IMR-90 (cell line): ENCODE data around the gene CERS1. TPM values are rescaled to one million over a fixed set of nuclear protein-coding genes. Genes with fewer than 3 reads are reported as not detected.

Experiments
- ATAC-seq: fragments of 200-7000 bp; cut with Tn5 transposase; 2 replicates; pipeline ENCODE4 v1.9.1; 2020; ENCODE audit warnings: low read depth, mild to moderate bottlenecking, moderate library complexity
- BruUV-seq: library from RNA; stranded (reverse); fragments of 400-500 nt; replicated peaks from 2 replicates; lab custom pipeline; 2021; lab: Mats Ljungman, UMichigan
- CTCF ChIA-PET: fragments of 300-600 bp; formaldehyde crosslinking; extraction: SDS; loops from one replicate; lab custom pipeline; 2021; ENCODE audit warnings: antibody characterized with exemption; lab: Yijun Ruan, JAX
- POLR2A ChIA-PET: fragments of 300-600 bp; sonication (Branson Sonifier 250); formaldehyde crosslinking; loops from one replicate; lab custom pipeline; 2022; ENCODE audit warnings: antibody characterized with exemption; ENCODE audit not compliant: unreplicated experiment; lab: Charles Lee
- DNase-seq: peaks from one replicate; pipeline ENCODE4 v3.0.0; 2013
- H2AFZ ChIP-seq: replicated peaks from 2 replicates; pipeline ENCODE3; 2013; ENCODE audit warnings: low read length, mild to moderate bottlenecking; ENCODE audit not compliant: poor library complexity
- H2AK5ac ChIP-seq: 2 replicates; pipeline ENCODE4 v1.6.1; 2013; ENCODE audit warnings: low read depth, low read length, inconsistent platforms
- H2AK9ac ChIP-seq: replicated peaks from 2 replicates; pipeline ENCODE3; 2013; ENCODE audit warnings: mild to moderate bottlenecking, low read depth, low read length, moderate library complexity; ENCODE audit not compliant: poor library complexity
- H2BK120ac ChIP-seq: 2 replicates; pipeline ENCODE4 v1.6.1; 2013; ENCODE audit warnings: low read depth, low read length, inconsistent platforms
- H2BK15ac ChIP-seq: 3 replicates; pipeline ENCODE4 v1.6.1; 2013; ENCODE audit warnings: low read depth, low read length, inconsistent platforms
- H2BK20ac ChIP-seq: 2 replicates; pipeline ENCODE4 v1.6.1; 2013; ENCODE audit warnings: low read depth, mild to moderate bottlenecking, inconsistent platforms, low read length, moderate library complexity
- H2BK5ac ChIP-seq: 2 replicates; pipeline ENCODE4 v1.6.1; 2013; ENCODE audit warnings: mild to moderate bottlenecking, low read depth, low read length, inconsistent platforms; ENCODE audit not compliant: poor library complexity, severe bottlenecking
- H3K14ac ChIP-seq: replicated peaks from 2 replicates; pipeline ENCODE4 v1.6.1; 2013; ENCODE audit warnings: low read depth, low read length, inconsistent platforms
- H3K18ac ChIP-seq: 2 replicates; pipeline ENCODE4 v1.6.1; 2013; ENCODE audit warnings: low read depth, low read length, control low read depth
- H3K23ac ChIP-seq: 2 replicates; pipeline ENCODE4 v1.6.1; 2013; ENCODE audit warnings: low read depth, low read length, inconsistent platforms
- H3K27ac ChIP-seq: 2 replicates; pipeline ENCODE4 v1.5.1; 2013; ENCODE audit warnings: mild to moderate bottlenecking, control low read depth, low read length; ENCODE audit not compliant: insufficient read depth
- H3K27me3 ChIP-seq: 2 replicates; pipeline ENCODE4 v1.6.1; 2013; ENCODE audit warnings: low read length; ENCODE audit not compliant: control insufficient read depth, insufficient read depth
- H3K36me3 ChIP-seq: 2 replicates; pipeline ENCODE4 v1.6.1; 2013; ENCODE audit warnings: low read length, mixed read lengths; ENCODE audit not compliant: control insufficient read depth, insufficient read depth
- H3K4ac ChIP-seq: 2 replicates; pipeline ENCODE4 v1.6.1; 2013; ENCODE audit warnings: low read depth, low read length, inconsistent platforms
- H3K4me1 ChIP-seq: 2 replicates; pipeline ENCODE4 v1.6.1; 2013; ENCODE audit warnings: low read length, mixed read lengths; ENCODE audit not compliant: control insufficient read depth, insufficient read depth
- H3K4me2 ChIP-seq: 2 replicates; pipeline ENCODE4 v1.6.1; 2013; ENCODE audit warnings: low read depth, mild to moderate bottlenecking, control low read depth, low read length, moderate library complexity
- H3K4me3 ChIP-seq: 2 replicates; pipeline ENCODE4 v1.5.1; 2013; ENCODE audit warnings: low read depth, mild to moderate bottlenecking, control low read depth, low read length, moderate library complexity; ENCODE audit not compliant: insufficient read depth
- H3K56ac ChIP-seq: 2 replicates; pipeline ENCODE4 v1.6.1; 2013; ENCODE audit warnings: low read length, inconsistent platforms; ENCODE audit not compliant: insufficient read depth; ENCODE audit errors: extremely low read depth
- H3K79me1 ChIP-seq, 2 experiments: 2 replicates each; pipeline ENCODE4 v1.6.1; 2013; ENCODE audit warnings: low read length in 2 of 2, inconsistent platforms in 1 of 2, low read depth in 1 of 2
- H3K9ac ChIP-seq: 2 replicates; pipeline ENCODE4 v1.6.1; 2013; ENCODE audit warnings: low read depth, low read length, control low read depth
- H3K9me1 ChIP-seq: 2 replicates; pipeline ENCODE4 v1.6.1; 2013; ENCODE audit warnings: low read length, inconsistent platforms; ENCODE audit not compliant: insufficient read depth
- H3K9me3 ChIP-seq: 2 replicates; pipeline ENCODE4 v1.6.1; 2013; ENCODE audit warnings: low read length; ENCODE audit not compliant: control insufficient read depth, insufficient read depth
- H4K20me1 ChIP-seq: 2 replicates; pipeline ENCODE4 v1.6.1; 2013; ENCODE audit warnings: low read length, inconsistent platforms; ENCODE audit not compliant: insufficient read depth
- H4K5ac ChIP-seq: 2 replicates; pipeline ENCODE4 v1.6.1; 2013; ENCODE audit warnings: mild to moderate bottlenecking, low read depth, low read length, control low read depth
- H4K8ac ChIP-seq, 2 experiments: 2 replicates each; pipeline ENCODE4 v1.6.1; 2013; ENCODE audit warnings: low read depth in 2 of 2, low read length in 2 of 2, control low read depth in 1 of 2, inconsistent platforms in 1 of 2
- H4K91ac ChIP-seq: 2 replicates; pipeline ENCODE4 v1.6.1; 2013; ENCODE audit warnings: low read depth, low read length, inconsistent platforms; ENCODE audit not compliant: insufficient read depth
- BHLHE40 ChIP-seq: fragments of 150-350 bp; IDR thresholded peaks from 2 replicates; pipeline ENCODE4 v1.6.1; 2016; ENCODE audit warnings: mild to moderate bottlenecking, low read depth, low read length
- CEBPB ChIP-seq: IDR thresholded peaks from 2 replicates; pipeline ENCODE4 v1.6.1; 2012; ENCODE audit warnings: low read depth, low read length, improper control_type of control experiment
- CHD1 ChIP-seq: IDR thresholded peaks from 2 replicates; pipeline ENCODE4 v1.6.1; 2012; ENCODE audit warnings: low read depth, low read length, improper control_type of control experiment
- FOS ChIP-seq: fragments of 150-350 bp; IDR thresholded peaks from 2 replicates; pipeline ENCODE4 v1.6.1; 2016; ENCODE audit warnings: low read depth, low read length
- MAFK ChIP-seq: IDR thresholded peaks from 2 replicates; pipeline ENCODE4 v1.6.1; 2012; ENCODE audit warnings: low read depth, low read length, improper control_type of control experiment
- MAZ ChIP-seq: IDR thresholded peaks from 2 replicates; pipeline ENCODE4 v1.6.1; 2012; ENCODE audit warnings: low read depth, mild to moderate bottlenecking, low read length, improper control_type of control experiment, moderate library complexity, borderline replicate concordance
- MXI1 ChIP-seq: IDR thresholded peaks from 2 replicates; pipeline ENCODE4 v1.6.1; 2012; ENCODE audit warnings: low read depth, mild to moderate bottlenecking, low read length, moderate library complexity, borderline replicate concordance
- NFE2L2 ChIP-seq: fragments of 150-350 bp; IDR thresholded peaks from 2 replicates; pipeline ENCODE4 v1.6.1; 2016; ENCODE audit warnings: low read depth, mild to moderate bottlenecking, low read length
- POLR2A ChIP-seq: IDR thresholded peaks from 2 replicates; pipeline ENCODE4 v1.6.1; 2012; ENCODE audit warnings: mild to moderate bottlenecking, low read depth, low read length
- RAD21 ChIP-seq: IDR thresholded peaks from 2 replicates; pipeline ENCODE4 v1.6.1; 2012; ENCODE audit warnings: low read length, improper control_type of control experiment
- RCOR1 ChIP-seq: IDR thresholded peaks from 2 replicates; pipeline ENCODE4 v1.6.1; 2012; ENCODE audit warnings: mild to moderate bottlenecking, low read length, improper control_type of control experiment; ENCODE audit not compliant: insufficient replicate concordance
- RFX5 ChIP-seq: IDR thresholded peaks from 2 replicates; pipeline ENCODE4 v1.8.0; 2012; ENCODE audit warnings: low read depth, mild to moderate bottlenecking, low read length, moderate library complexity
- SMC3 ChIP-seq: fragments of 150-350 bp; IDR thresholded peaks from 2 replicates; pipeline ENCODE4 v1.6.1; 2016; ENCODE audit warnings: low read depth, mild to moderate bottlenecking, antibody characterized with exemption, low read length, moderate library complexity
- WGBS, 2 experiments: methylation state at CpG; one replicate each; pipeline versions ENCODE4 v1.1.5 to v1.1.7; 2013; ENCODE audit warnings: missing lambda C conversion rate in 2 of 2; ENCODE audit not compliant: insufficient read length in 1 of 2; ENCODE audit errors: extremely low coverage in 2 of 2; 5-methylcytosine and 5-hydroxymethylcytosine counted together
- dilution Hi-C: fragments of 300-500 bp; cut with HindIII; formaldehyde crosslinking; loops from one replicate; pipeline ENCODE4 v1.14.3; 2018; ENCODE audit warnings: low sequenced_read_pairs; ENCODE audit not compliant: unreplicated experiment
- in situ Hi-C: fragments of 300-500 bp; cut with MboI; formaldehyde crosslinking; loops from 3 replicates; pipeline ENCODE4 v1.14.3; 2019; ENCODE audit warnings: low sequenced_read_pairs, inconsistent platforms, mixed read lengths
- intact Hi-C: fragments of 100-400 bp; cut with micrococcal nuclease; formaldehyde crosslinking; loops from 2 replicates; pipeline ENCODE4 v1.10.0; 2022
- polyA plus RNA-seq, 3 experiments: library from polyadenylated mRNA; depleted of rRNA; stranded (reverse); fragments of >200 nt; gene quantifications; 2 replicates each; pipeline ENCODE4 v1.2.3, GENCODE V29; 2012; ENCODE audit warnings: low replicate concordance in 1 of 3
- total RNA-seq: library from RNA; depleted of rRNA; stranded (reverse); fragments of >200 nt; gene quantifications from 2 replicates; pipeline ENCODE4 v1.2.3, GENCODE V29; 2012
- TF ChIP-seq, protein P1 (sequence below): fragments of 150-350 bp; IDR thresholded peaks from 2 replicates; pipeline ENCODE4 v1.6.1; 2017; ENCODE audit warnings: mild to moderate bottlenecking, antibody characterized with exemption, low read length, low read depth
- TF ChIP-seq, protein P2 (sequence below): fragments of 150-350 bp; IDR thresholded peaks from 2 replicates; pipeline ENCODE4 v1.6.1; 2016; ENCODE audit warnings: low read depth, mild to moderate bottlenecking, low read length, moderate library complexity, borderline replicate concordance

CERS1 gene
- total and polyA plus RNA-seq, 2 of the 4 experiments (the other 2 are of a cell fraction) = 0.90 to 4.3 TPM

DNA sequence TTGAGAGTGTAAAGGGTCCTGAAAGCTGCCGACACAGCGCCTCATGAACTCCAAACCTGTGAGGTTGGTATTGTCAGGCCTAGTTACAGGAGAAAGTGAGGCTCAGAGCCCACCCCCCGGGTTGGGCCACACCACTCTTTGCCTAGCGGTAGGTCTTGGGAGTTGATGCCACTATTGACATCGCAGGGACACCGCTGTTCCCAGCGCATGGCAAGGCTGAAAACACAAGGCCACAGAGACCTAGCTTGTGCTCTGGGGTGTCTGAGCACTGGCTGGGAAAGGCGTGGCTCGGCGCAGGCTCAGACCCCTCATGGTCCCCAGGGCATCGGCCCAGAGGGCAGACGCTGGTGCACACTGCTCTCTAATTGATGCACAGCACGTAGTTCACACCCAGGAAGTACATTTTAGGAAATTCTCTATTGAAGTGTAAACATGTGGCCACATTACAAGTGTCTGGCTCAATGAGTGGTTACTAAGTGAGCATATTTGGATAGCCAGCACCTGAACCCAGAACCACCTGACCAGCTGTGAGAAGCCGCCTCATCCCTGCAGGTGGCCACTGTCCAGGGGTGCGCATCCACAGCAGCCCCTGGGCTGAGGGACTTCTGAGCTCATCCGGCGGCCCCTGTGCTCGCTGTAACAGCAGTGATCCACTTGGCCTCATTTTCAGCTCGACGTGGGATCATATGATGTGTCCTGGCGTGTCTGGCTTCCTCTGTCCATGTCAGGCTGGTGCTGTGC lies 36.9 kb downstream of the CERS1 start:
- ChIA-PET POLR2A (no interaction called here), CTCF (no interaction called here)
- Histone ChIP-seq H3K56ac (no peak overlapping the region), H2AK9ac (peak overlapping the region; percentile 59), H4K8ac (no peak overlapping the region), H2AK5ac (no peak overlapping the region), H4K20me1 (peaks cover 18% of the 10 kb centered on the region), H2AFZ (no peak overlapping the region), H3K27ac (no peak overlapping the region), H3K4me1 (no peaks in the 10 kb centered on the region), H3K4me3 (no peak overlapping the region), H2BK120ac (no peak overlapping the region), H2BK20ac (no peak overlapping the region), H4K91ac (no peak overlapping the region), H4K5ac (no peak overlapping the region), H3K4me2 (no peak overlapping the region), H2BK5ac (no peak overlapping the region), H3K23ac (no peak overlapping the region), H3K18ac (no peak overlapping the region), H3K9ac (no peak overlapping the region), H3K9me3 (no peaks in the 10 kb centered on the region), H3K27me3 (no peaks in the 10 kb centered on the region), H2BK15ac (no peak overlapping the region), H3K79me1 (peaks cover 20 to 50% of the 10 kb centered on the region in 2 experiments; a peak in 3 of 4 replicates), H3K14ac (no peak overlapping the region), H3K4ac (no peak overlapping the region), H3K9me1 (no peaks in the 10 kb centered on the region), H3K36me3 (peaks cover 93% of the 10 kb centered on the region)
- in situ Hi-C loops (loop anchor here (5.0 kb wide), 1 partner anchor 277 kb away; no protein-coding TSS in a partner anchor), intact Hi-C loops (no loop called here), dilution Hi-C loops (no loop called here)
- 98% methylated on average over 12 of the region's 21 CpGs; no CpG with 5 or more reads in 1 of the 2 experiments for WGBS, 2 experiments
- no TSS peak for BruUV-seq
- no peak for DNase-seq
- no peak for ATAC-seq
- no peak for TF ChIP-seq SMC3
- no peak for TF ChIP-seq POLR2A
- no peak for TF ChIP-seq BHLHE40
- TF ChIP-seq FOS = no peak
- TF ChIP-seq, protein P1, sequence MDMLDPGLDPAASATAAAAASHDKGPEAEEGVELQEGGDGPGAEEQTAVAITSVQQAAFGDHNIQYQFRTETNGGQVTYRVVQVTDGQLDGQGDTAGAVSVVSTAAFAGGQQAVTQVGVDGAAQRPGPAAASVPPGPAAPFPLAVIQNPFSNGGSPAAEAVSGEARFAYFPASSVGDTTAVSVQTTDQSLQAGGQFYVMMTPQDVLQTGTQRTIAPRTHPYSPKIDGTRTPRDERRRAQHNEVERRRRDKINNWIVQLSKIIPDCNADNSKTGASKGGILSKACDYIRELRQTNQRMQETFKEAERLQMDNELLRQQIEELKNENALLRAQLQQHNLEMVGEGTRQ = no peak
- TF ChIP-seq CEBPB = no peak
- no peak for TF ChIP-seq MAZ
- no peak for TF ChIP-seq MXI1
- TF ChIP-seq RAD21 = no peak
- no peak for TF ChIP-seq MAFK
- TF ChIP-seq, protein P2, sequence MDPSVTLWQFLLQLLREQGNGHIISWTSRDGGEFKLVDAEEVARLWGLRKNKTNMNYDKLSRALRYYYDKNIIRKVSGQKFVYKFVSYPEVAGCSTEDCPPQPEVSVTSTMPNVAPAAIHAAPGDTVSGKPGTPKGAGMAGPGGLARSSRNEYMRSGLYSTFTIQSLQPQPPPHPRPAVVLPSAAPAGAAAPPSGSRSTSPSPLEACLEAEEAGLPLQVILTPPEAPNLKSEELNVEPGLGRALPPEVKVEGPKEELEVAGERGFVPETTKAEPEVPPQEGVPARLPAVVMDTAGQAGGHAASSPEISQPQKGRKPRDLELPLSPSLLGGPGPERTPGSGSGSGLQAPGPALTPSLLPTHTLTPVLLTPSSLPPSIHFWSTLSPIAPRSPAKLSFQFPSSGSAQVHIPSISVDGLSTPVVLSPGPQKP = no peak
- TF ChIP-seq RCOR1 = no peak
- TF ChIP-seq CHD1 = no peak
- TF ChIP-seq NFE2L2 = no peak
- TF ChIP-seq RFX5 = no peak
